Stimulated activated CD4-positive, alpha-beta T cell treated with anti-CD3 and anti-CD28 coated beads, Interleukin-4, amount 100 ng/mL, for 48 hours (primary cell): ENCODE results near the gene SDK2.
"Not testable (repeated sequence)": the region's sequence is repeated elsewhere in the genome, so short reads cannot be mapped to it uniquely, and the experiment has no call there.

Experiments used
- DNase-seq, 2 donors: peaks; one replicate each; pipeline ENCODE4 v3.0.0-alpha.2; 2020; ENCODE audit warnings: low read depth in 2 of 2

The SDK2 gene

GRCh38 chr17:73480740-73481139, 163.5 kb downstream of the SDK2 start:
- DNase-seq, result no peak

DNA sequence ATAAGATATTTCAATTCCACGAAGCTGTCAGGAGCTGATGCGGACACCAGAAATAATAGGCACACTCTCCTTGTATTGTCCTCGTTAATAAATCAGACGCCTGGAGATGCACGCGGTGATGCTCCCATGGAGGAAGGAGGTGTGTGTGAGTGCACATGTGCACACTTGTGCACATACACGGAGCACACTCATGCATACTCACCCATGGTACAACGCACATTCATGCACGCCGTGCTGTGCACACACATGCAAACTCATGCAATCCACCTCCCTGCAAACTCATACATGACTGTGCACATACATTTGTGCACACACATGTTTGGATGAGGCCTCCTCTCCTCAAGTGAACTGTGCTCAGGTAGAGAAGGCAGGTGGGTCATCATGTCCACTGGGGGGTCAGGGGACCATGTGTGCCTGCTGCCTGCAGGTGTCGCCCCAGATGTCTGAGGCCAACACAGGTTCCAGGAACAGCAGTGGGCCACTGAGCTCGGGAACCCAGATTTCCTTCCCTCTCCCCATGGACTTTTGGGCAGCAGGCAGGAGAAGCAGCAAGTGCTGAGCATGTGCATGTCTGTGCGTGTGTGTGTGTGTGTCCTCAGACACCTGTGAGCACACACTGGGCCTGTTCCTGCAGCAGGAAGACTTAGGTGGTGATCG, 165.3 kb downstream of the SDK2 start:
- DNase-seq, result no peak

DNA sequence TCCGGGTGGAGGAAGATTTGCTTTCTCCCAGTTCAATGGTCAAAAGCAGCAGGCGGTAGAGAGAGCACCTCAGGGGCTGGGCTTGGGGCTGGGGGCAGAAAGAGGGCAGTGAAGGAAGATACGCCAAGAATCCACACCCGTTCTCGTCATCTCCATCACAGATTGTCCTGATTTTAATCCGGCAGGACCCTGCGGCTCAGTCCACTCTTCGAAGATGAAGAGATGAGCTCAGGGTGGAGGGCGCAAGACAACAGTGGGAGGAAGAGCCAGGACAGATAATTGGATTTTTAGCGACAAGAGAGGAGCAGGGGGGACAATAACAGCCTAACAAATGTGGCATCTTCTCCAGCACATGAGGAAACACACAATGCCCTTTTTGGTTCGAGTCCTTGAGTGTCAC, 165.9 kb downstream of the SDK2 start:
- DNase-seq, result no peak

DNA sequence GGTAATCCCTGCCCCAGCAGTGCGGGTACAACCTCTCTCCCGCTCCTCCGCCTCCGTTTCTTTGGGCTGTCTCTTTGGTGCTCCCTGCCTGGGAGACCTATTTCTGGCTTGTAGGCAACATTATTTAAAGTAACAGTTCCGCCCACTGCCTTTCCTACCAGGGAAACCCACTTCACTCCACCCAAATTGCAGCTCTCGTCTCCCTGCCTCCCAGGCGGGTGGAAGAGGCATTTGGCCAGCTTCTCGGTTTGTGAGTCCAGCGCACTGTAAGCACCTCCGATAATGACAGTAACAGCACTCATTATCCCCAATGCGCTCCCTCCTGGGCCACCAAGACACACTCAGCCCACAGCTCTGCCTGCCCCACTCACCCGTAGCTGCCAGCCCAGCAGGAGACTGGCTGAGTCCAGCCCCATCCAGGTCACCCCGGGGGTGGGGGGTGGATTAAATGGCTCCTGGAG, 167.3 kb downstream of the SDK2 start:
- DNase-seq, result no peak

DNA sequence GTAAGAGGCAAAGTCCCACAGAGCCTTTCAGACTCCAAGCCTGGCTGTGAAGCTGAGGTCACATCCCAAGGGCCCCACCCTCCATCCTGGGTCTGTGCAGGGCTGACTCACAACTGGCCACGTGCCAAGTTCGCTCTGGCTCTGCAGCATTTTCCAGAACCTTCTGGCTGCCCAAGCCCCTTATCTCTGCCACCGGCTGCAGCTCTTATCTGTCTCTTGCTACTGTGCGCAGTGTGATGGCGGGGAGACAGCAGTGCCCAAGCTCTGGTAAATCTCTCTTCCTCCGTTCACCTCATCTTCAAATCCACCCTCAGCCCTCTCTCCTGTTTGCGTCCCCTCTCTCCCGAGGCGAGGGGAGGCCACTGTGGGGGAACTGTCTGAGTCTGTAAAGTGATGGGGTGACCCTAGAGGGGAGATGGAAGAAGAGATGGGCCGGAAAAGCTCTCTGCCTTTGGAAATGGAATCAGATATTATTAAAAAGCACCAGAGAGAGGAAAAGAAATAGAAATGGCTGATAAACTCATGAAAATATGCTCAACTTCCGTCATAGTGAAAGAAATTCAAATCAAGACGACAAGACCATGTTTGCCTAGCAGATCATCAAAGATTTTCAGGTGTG, 169.8 kb downstream of the SDK2 start:
- DNase-seq, result no peak

GRCh38 chr17:73472715-73473114, 171.5 kb downstream of the SDK2 start:
- DNase-seq, result not testable (repeated sequence)

DNA sequence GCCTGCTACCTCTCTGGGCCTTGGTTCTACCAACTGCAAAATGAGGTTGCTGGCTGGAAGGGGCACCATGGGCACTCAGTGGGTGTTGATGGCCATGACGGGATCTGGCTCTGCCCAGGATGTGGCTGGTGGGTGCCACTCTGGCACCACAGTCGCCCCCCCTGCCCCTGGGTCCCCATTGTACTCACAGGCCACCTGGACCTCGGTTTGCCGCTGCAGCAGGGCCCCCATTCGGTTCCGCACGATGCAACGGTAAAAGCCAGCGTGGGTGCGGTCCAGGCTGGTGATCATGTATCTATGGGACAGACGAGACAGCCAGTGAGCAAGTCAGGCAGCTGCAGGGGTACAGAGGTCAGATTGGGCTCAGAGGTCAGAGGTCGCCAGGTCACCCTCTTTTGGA, 172.3 kb downstream of the SDK2 start:
- DNase-seq, result no peak

DNA sequence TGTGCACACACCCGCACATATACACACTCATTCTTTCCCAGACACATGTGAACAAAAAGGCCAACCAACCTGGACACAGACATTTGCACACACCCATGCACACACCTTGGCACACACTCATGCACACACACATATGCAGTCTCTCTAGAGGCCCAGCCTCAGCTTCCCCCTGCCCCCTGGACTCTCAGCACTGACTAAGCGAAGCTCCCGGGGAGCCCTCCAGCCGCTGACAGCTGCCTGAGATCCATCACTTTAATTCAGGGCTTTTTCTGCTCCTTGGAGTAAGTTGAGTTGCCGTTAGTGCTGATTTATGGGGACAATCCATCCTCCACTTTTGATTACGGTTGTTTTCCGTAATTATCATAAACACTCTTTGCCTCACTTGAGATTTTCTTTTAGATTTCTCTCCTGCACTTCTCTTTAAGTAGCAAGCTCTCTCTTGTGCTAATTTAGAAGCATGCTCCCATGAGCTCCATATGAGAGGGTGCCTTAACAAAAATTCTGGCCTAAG, 173.9 kb downstream of the SDK2 start:
- no peak for DNase-seq

DNA sequence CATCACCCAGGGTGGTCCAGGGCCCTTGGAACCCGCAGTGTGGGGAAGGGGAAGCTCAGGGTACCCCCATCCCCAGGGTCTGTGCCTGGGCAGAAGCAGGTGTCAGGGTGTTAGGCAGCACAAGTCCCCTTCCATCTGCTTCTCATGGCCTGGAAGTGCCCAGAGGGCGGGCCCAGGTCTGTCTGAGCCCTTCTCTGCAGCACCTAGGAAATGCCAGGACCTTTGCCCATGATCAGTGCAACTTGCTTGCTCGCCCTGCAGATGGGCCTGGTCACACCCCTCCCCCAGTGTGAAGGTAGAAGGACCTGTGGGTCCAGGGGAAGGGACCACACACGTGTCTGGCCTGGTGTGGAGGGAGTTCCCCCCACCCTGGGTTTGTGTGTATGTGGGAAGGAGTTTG, 174.9 kb downstream of the SDK2 start:
- no peak for DNase-seq

DNA sequence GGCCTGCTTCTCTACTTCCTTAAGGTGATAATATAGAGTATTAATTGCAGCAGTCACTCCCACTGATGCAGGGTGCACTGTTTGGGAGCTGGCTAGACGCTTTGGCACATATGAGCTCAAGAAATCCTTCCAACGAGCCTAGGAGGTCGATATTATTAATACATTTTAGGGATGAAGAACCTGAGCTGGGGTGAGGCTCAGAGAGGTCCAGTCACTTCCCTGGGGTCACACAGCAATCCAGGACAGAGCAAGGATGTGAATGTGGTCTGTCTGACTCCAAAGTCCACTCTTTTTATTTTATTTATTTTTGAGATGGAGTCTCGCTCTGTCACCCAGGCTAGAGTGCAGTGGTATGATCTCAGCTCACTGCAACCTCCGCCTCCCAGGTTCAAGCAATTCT, 176.0 kb downstream of the SDK2 start:
- DNase-seq, result no peak

DNA sequence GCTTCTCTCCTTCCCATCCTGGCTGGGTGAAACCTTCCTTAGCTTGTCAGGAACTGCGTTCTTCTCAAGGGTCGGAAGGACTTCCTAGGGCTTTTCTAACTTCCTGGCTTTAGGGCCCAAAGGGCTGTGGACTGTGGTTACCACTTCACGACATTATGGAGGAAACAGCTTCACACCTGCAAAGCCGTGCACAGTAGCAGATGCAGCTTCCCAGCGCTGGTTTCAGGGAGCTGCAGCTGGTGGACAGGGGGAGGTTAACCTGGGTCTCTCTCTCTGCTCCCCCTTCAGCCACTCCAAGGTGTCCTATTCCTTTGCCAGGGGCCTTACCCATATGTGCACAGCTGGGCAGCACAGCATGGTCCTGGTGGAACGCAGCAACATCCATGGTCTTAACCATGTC, 176.6 kb downstream of the SDK2 start:
- no peak for DNase-seq

GRCh38 chr17:73466704-73467433, 177.4 kb downstream of the SDK2 start:
- no peak for DNase-seq

- DNase-seq, result no peak
Measured at GRCh38 chr17:73465953-73466230, 178.4 kb downstream of the SDK2 start.

DNA sequence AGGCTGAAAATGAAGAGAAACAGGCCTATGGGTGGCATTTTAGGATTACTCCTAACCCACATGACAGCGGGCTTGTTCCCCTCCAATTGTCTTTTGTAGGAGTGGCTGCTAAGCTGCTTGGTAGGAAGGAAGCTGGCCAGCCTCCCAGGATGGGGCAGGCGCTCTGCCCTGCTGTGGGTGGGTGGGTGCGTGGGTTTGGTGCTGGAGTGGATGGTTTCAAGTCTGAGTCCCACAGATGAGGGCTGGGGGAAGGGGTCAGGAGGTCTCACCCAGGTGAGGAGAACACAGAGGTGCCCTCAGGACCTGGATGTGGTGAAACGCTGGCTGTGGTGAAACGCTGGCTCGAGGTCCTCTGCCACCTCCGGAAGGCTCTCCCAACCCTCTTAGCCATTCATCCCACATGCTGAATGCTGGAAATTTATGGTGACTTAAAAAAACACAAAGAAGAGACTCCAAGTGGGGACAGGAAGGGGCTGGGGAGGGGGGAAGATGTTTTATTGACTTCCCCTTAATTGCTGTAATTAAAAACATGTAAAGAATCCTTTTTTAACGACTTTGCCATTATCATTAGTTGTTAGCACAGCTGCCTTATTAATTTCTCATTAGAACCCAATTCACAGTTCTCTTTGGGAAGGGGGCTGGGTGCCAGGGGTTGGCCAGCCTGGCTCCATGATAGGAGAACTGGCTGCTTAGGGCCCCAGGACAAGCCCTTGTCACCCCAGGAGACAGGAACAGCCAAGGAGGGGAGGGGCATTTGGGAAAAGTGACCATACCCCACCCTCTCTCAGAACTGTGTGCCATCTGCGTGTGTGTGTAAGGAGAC, 178.9 kb downstream of the SDK2 start:
- DNase-seq, result no peak

DNA sequence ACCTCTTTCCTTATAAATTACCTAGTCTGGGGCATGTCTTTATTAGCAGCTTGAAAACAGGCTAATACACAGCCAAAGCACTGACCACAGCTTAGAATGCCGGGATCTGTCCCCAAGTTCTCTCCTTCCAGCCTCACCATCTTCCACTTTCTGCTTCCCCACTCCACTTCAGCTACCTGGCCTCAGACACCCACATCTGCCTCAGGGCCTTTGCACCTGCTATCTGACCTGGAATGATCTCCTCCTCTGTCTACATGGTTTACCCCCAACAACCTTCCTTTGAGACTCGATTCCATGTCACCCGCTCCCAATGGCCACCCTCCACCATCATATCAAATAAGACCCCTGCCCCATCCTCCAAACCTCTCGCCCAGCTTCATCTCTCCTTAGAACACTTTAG, 179.8 kb downstream of the SDK2 start:
- DNase-seq, result no peak

GRCh38 chr17:73463821-73464220, 180.4 kb downstream of the SDK2 start:
- DNase-seq, result no peak

DNA sequence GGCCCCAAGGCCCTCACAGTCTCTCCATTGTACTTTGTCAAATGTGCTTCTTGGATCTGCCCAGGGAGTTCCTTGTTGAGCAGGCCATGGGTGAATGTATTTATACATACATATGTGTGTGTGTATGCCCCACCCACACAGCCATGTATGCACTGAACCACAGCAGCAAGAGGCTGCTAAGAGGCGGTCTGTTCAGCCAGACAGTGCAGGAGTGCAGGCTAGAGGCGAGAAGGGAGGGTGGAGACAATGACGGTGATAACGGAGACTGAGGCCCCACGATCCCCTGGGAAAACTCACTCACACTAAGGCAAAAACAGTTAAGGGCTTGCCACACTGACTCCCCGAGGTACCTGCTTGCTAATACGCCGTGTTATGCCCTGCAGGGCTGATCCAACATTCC, 181.4 kb downstream of the SDK2 start:
- no peak for DNase-seq

- no peak for DNase-seq
Measured at GRCh38 chr17:73459980-73460379, 184.3 kb downstream of the SDK2 start.

GRCh38 chr17:73455767-73456166, 188.5 kb downstream of the SDK2 start:
- no peak for DNase-seq

DNA sequence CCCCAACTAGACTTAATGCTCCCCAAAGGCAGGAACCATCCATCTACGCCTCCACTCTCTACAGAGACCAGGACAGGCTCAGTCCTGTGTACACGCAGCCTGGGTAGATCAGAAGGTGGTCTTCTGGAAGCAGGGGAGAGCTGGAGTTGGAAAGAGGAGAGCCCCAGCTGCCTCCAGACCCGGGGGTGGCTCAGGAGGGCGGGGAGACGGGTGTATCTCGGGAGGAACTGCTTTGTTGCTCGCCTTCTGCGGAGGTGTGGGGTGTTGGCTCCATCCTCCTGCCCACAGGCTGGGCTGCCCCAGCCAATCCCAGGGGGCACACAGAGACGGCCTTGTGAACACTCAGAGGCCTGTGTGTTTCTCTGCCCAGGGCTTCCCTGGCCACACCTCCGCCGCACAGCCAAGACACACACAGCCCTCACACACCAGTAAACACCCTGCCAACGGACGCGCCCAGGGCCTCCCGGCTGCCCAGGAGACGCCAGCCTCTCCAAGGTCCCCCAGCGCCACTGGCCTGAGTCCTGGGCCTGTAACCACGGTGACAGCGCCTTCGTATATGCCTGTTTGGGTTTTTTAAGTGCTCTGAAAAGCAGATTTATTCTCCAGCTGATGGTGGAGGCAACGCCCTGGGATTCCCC, 189.1 kb downstream of the SDK2 start:
- DNase-seq, result no peak

GRCh38 chr17:73453494-73453893, 190.8 kb downstream of the SDK2 start:
- DNase-seq, result not testable (repeated sequence)

DNA sequence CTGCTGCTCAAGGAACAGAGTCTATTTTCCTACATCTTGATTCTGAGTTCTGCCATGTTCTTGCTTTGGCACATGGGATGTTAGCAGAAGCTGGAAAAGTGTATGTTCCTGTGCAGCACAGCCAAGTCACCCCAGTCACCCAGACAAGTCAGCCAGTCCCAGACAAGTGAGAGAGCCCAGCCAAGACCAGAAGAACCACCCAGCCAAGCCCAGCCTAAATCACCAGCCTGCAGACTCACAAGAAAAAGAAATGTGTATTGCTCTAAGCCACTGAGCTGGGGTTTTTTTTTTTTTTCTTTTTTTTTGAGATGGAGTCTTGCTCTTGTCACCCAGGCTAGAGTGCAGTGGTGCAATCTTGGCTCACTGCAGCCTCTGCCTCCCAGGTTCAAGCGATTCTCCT, 191.2 kb downstream of the SDK2 start:
- DNase-seq, result no peak
